NCI-H226 (cell line): ENCODE results near the gene ARL14EPL.
"Not testable (repeated sequence)": the region's sequence is repeated elsewhere in the genome, so short reads cannot be mapped to it uniquely, and the experiment has no call there.

ENCODE experiments used
- DNase-seq: peaks from one replicate; pipeline ENCODE4 v3.0.0-alpha.2; 2015

ARL14EPL gene

GRCh38 chr5:116058346-116058936 is 26.2 kb downstream of the ARL14EPL start:
- no peak for DNase-seq

- no peak for DNase-seq
These were observed 30.1 kb downstream of the ARL14EPL start for GRCh38 chr5:116062352-116062751.

- DNase-seq, result no peak
These were observed 31.7 kb downstream of the ARL14EPL start for GRCh38 chr5:116063950-116064349.

- peak; percentile 16 for DNase-seq
These were observed 35.9 kb downstream of the ARL14EPL start for GRCh38 chr5:116068028-116068632.

GRCh38 chr5:116071211-116071610 is 38.9 kb downstream of the ARL14EPL start:
- no peak for DNase-seq

- no peak for DNase-seq
These were observed 43.0 kb downstream of the ARL14EPL start for GRCh38 chr5:116075191-116075831.

- DNase-seq, result no peak
These were observed 44.2 kb downstream of the ARL14EPL start for GRCh38 chr5:116076496-116076895.

GRCh38 chr5:116078199-116078598 is 45.9 kb downstream of the ARL14EPL start:
- no peak for DNase-seq

- DNase-seq, result no peak
These were observed 52.0 kb downstream of the ARL14EPL start for GRCh38 chr5:116084287-116084691.

- DNase-seq, result peak; percentile 78
These were observed 52.8 kb downstream of the ARL14EPL start, which contains the start of gene COMMD10 for GRCh38 chr5:116084871-116085715. Gene COMMD10, plus strand, starts transcription at chr5:116085025.

GRCh38 chr5:116086309-116086708 is 54.0 kb downstream of the ARL14EPL start:
- not testable (repeated sequence) for DNase-seq

- no peak for DNase-seq
These were observed 55.8 kb downstream of the ARL14EPL start for GRCh38 chr5:116088062-116088461.

- no peak for DNase-seq
These were observed 58.0 kb downstream of the ARL14EPL start for GRCh38 chr5:116090302-116090701.

- DNase-seq, result no peak
These were observed 59.1 kb downstream of the ARL14EPL start for GRCh38 chr5:116091416-116091815.

- DNase-seq, result no peak
These were observed 65.0 kb downstream of the ARL14EPL start for GRCh38 chr5:116097301-116097700.

- no peak for DNase-seq
These were observed 66.7 kb downstream of the ARL14EPL start for GRCh38 chr5:116098998-116099397.

GRCh38 chr5:116104941-116105340 is 72.7 kb downstream of the ARL14EPL start:
- DNase-seq, result not testable (repeated sequence)
